Measurements from ENCODE around the gene ZNF740. TPM values are rescaled to one million over a fixed set of nuclear protein-coding genes. Genes with fewer than 3 reads are reported as not detected.
"Not testable (repeated sequence)": the region's sequence is repeated elsewhere in the genome, so short reads cannot be mapped to it uniquely, and the experiment has no call there.

Gene ZNF740
- total RNA-seq, 2 donors from 2014 or later, result 44.2 to 49.5 TPM

- no peaks in the 10 kb centered on the region for H3K27me3 Mint-ChIP-seq (ENCODE audit: low read depth)
- H3K36me3 Mint-ChIP-seq (ENCODE audit: insufficient read depth in 2 of 2), result no peaks in the 10 kb centered on the region
- no peak overlapping the region for H3K4me3 Mint-ChIP-seq
- peaks cover 9% of the 10 kb centered on the region for H3K4me1 Mint-ChIP-seq (ENCODE audit: low read depth)
- H3K9me3 Mint-ChIP-seq, result no peaks in the 10 kb centered on the region
- DNase-seq (no peak), ATAC-seq (replicated peaks in 1 of 2) (no peak)
- no peak overlapping the region for H3K27ac Mint-ChIP-seq
These were observed 19.2 kb upstream of the ZNF740 start for GRCh38 chr12:53161119-53161911.

- H3K27me3 Mint-ChIP-seq (ENCODE audit: low read depth); H3K36me3 Mint-ChIP-seq (ENCODE audit: insufficient read depth in 2 of 2); H3K27ac Mint-ChIP-seq; ATAC-seq (replicated peaks in 1 of 2); DNase-seq; H3K9me3 Mint-ChIP-seq; H3K4me3 Mint-ChIP-seq; H3K4me1 Mint-ChIP-seq (ENCODE audit: low read depth): not testable (repeated sequence)
These were observed 17.5 kb upstream of the ZNF740 start for GRCh38 chr12:53163008-53163407.

GRCh38 chr12:53166837-53167236, 13.7 kb upstream of the ZNF740 start:
- no peaks in the 10 kb centered on the region for H3K27me3 Mint-ChIP-seq (ENCODE audit: low read depth)
- no peak overlapping the region for H3K27ac Mint-ChIP-seq
- DNase-seq, result no peak
- H3K9me3 Mint-ChIP-seq, result no peaks in the 10 kb centered on the region
- H3K36me3 Mint-ChIP-seq (ENCODE audit: insufficient read depth in 2 of 2), result peaks cover 0 to under 1% of the 10 kb centered on the region in 2 donors
- H3K4me1 Mint-ChIP-seq (ENCODE audit: low read depth), result no peaks in the 10 kb centered on the region
- H3K4me3 Mint-ChIP-seq, result no peak overlapping the region
- ATAC-seq (replicated peaks in 1 of 2), result no peak

GRCh38 chr12:53169644-53170043, 10.9 kb upstream of the ZNF740 start:
- H3K27me3 Mint-ChIP-seq (ENCODE audit: low read depth), result no peaks in the 10 kb centered on the region
- DNase-seq (no peak), ATAC-seq (replicated peaks in 1 of 2) (no peak)
- no peak overlapping the region for H3K4me3 Mint-ChIP-seq
- H3K36me3 Mint-ChIP-seq (ENCODE audit: insufficient read depth in 2 of 2), result peaks cover 0 to 1% of the 10 kb centered on the region in 2 donors
- H3K4me1 Mint-ChIP-seq (ENCODE audit: low read depth), result no peaks in the 10 kb centered on the region
- H3K9me3 Mint-ChIP-seq, result no peaks in the 10 kb centered on the region
- H3K27ac Mint-ChIP-seq, result no peak overlapping the region

- H3K9me3 Mint-ChIP-seq, result no peaks in the 10 kb centered on the region
- no peak for ATAC-seq (replicated peaks in 1 of 2)
- no peak overlapping the region for H3K27ac Mint-ChIP-seq
- H3K4me1 Mint-ChIP-seq (ENCODE audit: low read depth), result peaks cover 3% of the 10 kb centered on the region
- peaks cover 0 to 1% of the 10 kb centered on the region in 2 donors for H3K36me3 Mint-ChIP-seq (ENCODE audit: insufficient read depth in 2 of 2)
- no peak overlapping the region for H3K4me3 Mint-ChIP-seq
- H3K27me3 Mint-ChIP-seq (ENCODE audit: low read depth), result no peaks in the 10 kb centered on the region
- no peak for DNase-seq
These were observed 10.3 kb upstream of the ZNF740 start for GRCh38 chr12:53170215-53170614.

GRCh38 chr12:53170876-53171724, 9.4 kb upstream of the ZNF740 start:
- Mint-ChIP-seq H3K27ac (no peak overlapping the region), H3K9me3 (no peaks in the 10 kb centered on the region), H3K27me3 (ENCODE audit: low read depth) (no peaks in the 10 kb centered on the region), H3K4me3 (no peak overlapping the region), H3K4me1 (ENCODE audit: low read depth) (peaks cover 12% of the 10 kb centered on the region), H3K36me3 (ENCODE audit: insufficient read depth in 2 of 2) (peaks cover 0 to 1% of the 10 kb centered on the region in 2 donors)
- DNase-seq (no peak), ATAC-seq (replicated peaks in 1 of 2) (no peak)

- H3K9me3 Mint-ChIP-seq, result no peaks in the 10 kb centered on the region
- peaks cover 12% of the 10 kb centered on the region for H3K4me1 Mint-ChIP-seq (ENCODE audit: low read depth)
- DNase-seq (no peak), ATAC-seq (replicated peaks in 1 of 2) (no peak)
- no peak overlapping the region for H3K27ac Mint-ChIP-seq
- H3K36me3 Mint-ChIP-seq (ENCODE audit: insufficient read depth in 2 of 2), result peaks cover 0 to 1% of the 10 kb centered on the region in 2 donors
- no peaks in the 10 kb centered on the region for H3K27me3 Mint-ChIP-seq (ENCODE audit: low read depth)
- no peak overlapping the region for H3K4me3 Mint-ChIP-seq
These were observed 8.7 kb upstream of the ZNF740 start for GRCh38 chr12:53171725-53172329.

GRCh38 chr12:53172352-53172751, 8.2 kb upstream of the ZNF740 start:
- no peak for ATAC-seq (replicated peaks in 1 of 2)
- H3K27me3 Mint-ChIP-seq (ENCODE audit: low read depth), result no peaks in the 10 kb centered on the region
- H3K27ac Mint-ChIP-seq, result no peak overlapping the region
- no peak for DNase-seq
- no peak overlapping the region for H3K4me3 Mint-ChIP-seq
- no peaks in the 10 kb centered on the region for H3K9me3 Mint-ChIP-seq
- peaks cover 12% of the 10 kb centered on the region for H3K4me1 Mint-ChIP-seq (ENCODE audit: low read depth)
- peaks cover 0 to 1% of the 10 kb centered on the region in 2 donors for H3K36me3 Mint-ChIP-seq (ENCODE audit: insufficient read depth in 2 of 2)

- Mint-ChIP-seq H3K9me3 (no peaks in the 10 kb centered on the region), H3K27ac (no peak overlapping the region), H3K27me3 (ENCODE audit: low read depth) (no peaks in the 10 kb centered on the region), H3K4me1 (ENCODE audit: low read depth) (peaks cover 12% of the 10 kb centered on the region), H3K4me3 (no peak overlapping the region), H3K36me3 (ENCODE audit: insufficient read depth in 2 of 2) (peaks cover 0 to 1% of the 10 kb centered on the region in 2 donors)
- ATAC-seq (replicated peaks in 1 of 2) (no peak), DNase-seq (no peak)
These were observed 7.3 kb upstream of the ZNF740 start for GRCh38 chr12:53173085-53173715.

GRCh38 chr12:53174881-53175491, 5.5 kb upstream of the ZNF740 start:
- ATAC-seq (replicated peaks in 1 of 2) (no peak), DNase-seq (no peak)
- no peak overlapping the region for H3K4me3 Mint-ChIP-seq
- no peaks in the 10 kb centered on the region for H3K9me3 Mint-ChIP-seq
- peaks cover 24% of the 10 kb centered on the region for H3K4me1 Mint-ChIP-seq (ENCODE audit: low read depth)
- H3K36me3 Mint-ChIP-seq (ENCODE audit: insufficient read depth in 2 of 2), result peaks cover 0 to 1% of the 10 kb centered on the region in 2 donors
- no peaks in the 10 kb centered on the region for H3K27me3 Mint-ChIP-seq (ENCODE audit: low read depth)
- no peak overlapping the region for H3K27ac Mint-ChIP-seq

GRCh38 chr12:53176750-53177149, 3.8 kb upstream of the ZNF740 start:
- no peaks in the 10 kb centered on the region for H3K9me3 Mint-ChIP-seq
- H3K4me1 Mint-ChIP-seq (ENCODE audit: low read depth), result peaks cover 31% of the 10 kb centered on the region
- no peaks in the 10 kb centered on the region for H3K27me3 Mint-ChIP-seq (ENCODE audit: low read depth)
- DNase-seq, result no peak
- H3K4me3 Mint-ChIP-seq, result no peak overlapping the region
- ATAC-seq (replicated peaks in 1 of 2), result no peak
- no peak overlapping the region for H3K27ac Mint-ChIP-seq
- peaks cover 4 to 8% of the 10 kb centered on the region in 2 donors for H3K36me3 Mint-ChIP-seq (ENCODE audit: insufficient read depth in 2 of 2)

GRCh38 chr12:53177447-53177846, 3.1 kb upstream of the ZNF740 start:
- not testable (repeated sequence) for DNase-seq; H3K4me3 Mint-ChIP-seq; H3K27ac Mint-ChIP-seq; ATAC-seq (replicated peaks in 1 of 2); H3K27me3 Mint-ChIP-seq (ENCODE audit: low read depth); H3K9me3 Mint-ChIP-seq
- H3K4me1 Mint-ChIP-seq (ENCODE audit: low read depth), result peaks cover 38% of the 10 kb centered on the region
- peaks cover 9 to 13% of the 10 kb centered on the region in 2 donors for H3K36me3 Mint-ChIP-seq (ENCODE audit: insufficient read depth in 2 of 2)

All from activated T-cell treated with anti-CD3 and anti-CD28 coated beads, Interleukin-2, amount 50 U/mL, for 72 hours (primary cell).